Measurements from ENCODE around the gene TNFRSF19. TPM values are rescaled to one million over a fixed set of nuclear protein-coding genes. Genes with fewer than 3 reads are reported as not detected.

Gene TNFRSF19
- total and polyA plus RNA-seq, 4 donors: 0.27 to 2.8 (median 0.91) TPM

DNA sequence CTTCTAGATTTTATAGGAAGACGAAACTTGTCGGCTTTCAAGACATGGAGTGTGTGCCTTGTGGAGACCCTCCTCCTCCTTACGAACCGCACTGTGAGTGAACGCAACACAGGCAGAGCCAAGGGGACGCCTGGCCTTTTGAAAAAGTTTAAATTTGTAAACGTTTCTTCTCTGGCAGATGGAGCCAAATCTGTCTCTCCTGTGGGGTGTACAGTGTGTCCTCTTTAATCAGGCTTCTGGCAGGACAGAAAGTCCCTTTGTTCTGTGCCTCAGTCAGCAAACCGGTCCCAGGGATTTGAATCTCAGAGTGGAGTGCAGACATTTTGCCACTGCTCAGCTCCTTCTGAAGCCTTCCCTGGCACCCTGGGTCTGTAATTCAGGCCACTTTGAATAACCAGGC is 56.5 kb downstream of the TNFRSF19 start (continued):
- no peak for TF ChIP-seq YY1 (IDR thresholded peaks at IDR 0.05)
- TF ChIP-seq FOXA2 (IDR thresholded peaks at IDR 0.05): no peak
- TF ChIP-seq EGR1 (IDR thresholded peaks at IDR 0.05; ENCODE audit: low read depth in 2 of 2): no peak
- TF ChIP-seq, protein P1, sequence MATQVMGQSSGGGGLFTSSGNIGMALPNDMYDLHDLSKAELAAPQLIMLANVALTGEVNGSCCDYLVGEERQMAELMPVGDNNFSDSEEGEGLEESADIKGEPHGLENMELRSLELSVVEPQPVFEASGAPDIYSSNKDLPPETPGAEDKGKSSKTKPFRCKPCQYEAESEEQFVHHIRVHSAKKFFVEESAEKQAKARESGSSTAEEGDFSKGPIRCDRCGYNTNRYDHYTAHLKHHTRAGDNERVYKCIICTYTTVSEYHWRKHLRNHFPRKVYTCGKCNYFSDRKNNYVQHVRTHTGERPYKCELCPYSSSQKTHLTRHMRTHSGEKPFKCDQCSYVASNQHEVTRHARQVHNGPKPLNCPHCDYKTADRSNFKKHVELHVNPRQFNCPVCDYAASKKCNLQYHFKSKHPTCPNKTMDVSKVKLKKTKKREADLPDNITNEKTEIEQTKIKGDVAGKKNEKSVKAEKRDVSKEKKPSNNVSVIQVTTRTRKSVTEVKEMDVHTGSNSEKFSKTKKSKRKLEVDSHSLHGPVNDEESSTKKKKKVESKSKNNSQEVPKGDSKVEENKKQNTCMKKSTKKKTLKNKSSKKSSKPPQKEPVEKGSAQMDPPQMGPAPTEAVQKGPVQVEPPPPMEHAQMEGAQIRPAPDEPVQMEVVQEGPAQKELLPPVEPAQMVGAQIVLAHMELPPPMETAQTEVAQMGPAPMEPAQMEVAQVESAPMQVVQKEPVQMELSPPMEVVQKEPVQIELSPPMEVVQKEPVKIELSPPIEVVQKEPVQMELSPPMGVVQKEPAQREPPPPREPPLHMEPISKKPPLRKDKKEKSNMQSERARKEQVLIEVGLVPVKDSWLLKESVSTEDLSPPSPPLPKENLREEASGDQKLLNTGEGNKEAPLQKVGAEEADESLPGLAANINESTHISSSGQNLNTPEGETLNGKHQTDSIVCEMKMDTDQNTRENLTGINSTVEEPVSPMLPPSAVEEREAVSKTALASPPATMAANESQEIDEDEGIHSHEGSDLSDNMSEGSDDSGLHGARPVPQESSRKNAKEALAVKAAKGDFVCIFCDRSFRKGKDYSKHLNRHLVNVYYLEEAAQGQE (IDR thresholded peaks at IDR 0.05): no peak
- no peak for TF ChIP-seq RAD21 (IDR thresholded peaks at IDR 0.05)
- no peak for TF ChIP-seq HNF4G (IDR thresholded peaks at IDR 0.05)
- no peak for TF ChIP-seq GABPA (IDR thresholded peaks at IDR 0.05 in 1 of 2, conservative IDR thresholded peaks at IDR 0.05 in 1 of 2)

DNA sequence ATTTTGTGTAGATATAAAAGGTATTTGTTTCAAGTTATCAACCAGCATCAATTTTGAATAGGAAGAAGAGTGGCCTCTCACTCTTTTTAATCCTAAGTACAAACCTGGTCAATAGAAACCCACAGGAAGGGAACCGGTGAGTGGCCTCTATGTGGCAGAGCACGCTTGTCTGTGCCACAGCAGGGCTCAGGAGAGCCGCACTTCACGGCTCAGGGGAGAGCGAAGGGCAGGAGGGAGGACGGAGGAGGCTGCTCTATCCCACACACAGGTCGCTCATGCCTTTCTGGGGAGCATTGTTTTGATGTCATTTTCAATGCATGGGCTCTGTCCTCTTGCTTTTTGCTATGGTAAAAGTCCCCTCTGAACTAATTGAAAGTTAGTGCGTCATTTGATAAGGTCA is 57.2 kb downstream of the TNFRSF19 start:
- Histone ChIP-seq H3K27me3 (ENCODE audit: control insufficient read depth in 4 of 4, insufficient read depth in 4 of 4, low read length in 3 of 4) (no peaks in the 10 kb centered on the region), H3K4me1 (ENCODE audit: control insufficient read depth in 4 of 4, insufficient read depth in 4 of 4, low read length in 3 of 4) (peaks cover 1 to 14% (median 6%) of the 10 kb centered on the region in 4 donors), H3K36me3 (ENCODE audit: control insufficient read depth in 4 of 4, insufficient read depth in 3 of 4, low read depth in 1 of 4, low read length in 3 of 4) (no peaks in the 10 kb centered on the region), H3K9ac (ENCODE audit: low read depth in 1 of 2, low read length in 2 of 2) (no peak overlapping the region), H3K9me3 (ENCODE audit: control insufficient read depth in 4 of 4, low read length in 3 of 4) (peaks cover 0 to 2% (median 0%) of the 10 kb centered on the region in 4 donors), H3K27ac (ENCODE audit: low read depth in 1 of 2, low read length in 2 of 2) (no peak overlapping the region), H3K4me3 (ENCODE audit: low read depth in 1 of 3, low read length in 3 of 3) (no peak overlapping the region)
- DNase-seq (ENCODE audit: low spot score): no peak
- TF ChIP-seq FOXA2 (IDR thresholded peaks at IDR 0.05) (no peak), RAD21 (IDR thresholded peaks at IDR 0.05) (no peak), NR2F2 (IDR thresholded peaks at IDR 0.05) (no peak), RXRA (IDR thresholded peaks at IDR 0.05) (no peak), HNF4A (conservative IDR thresholded peaks at IDR 0.05) (no peak)
- TF ChIP-seq, protein P2, sequence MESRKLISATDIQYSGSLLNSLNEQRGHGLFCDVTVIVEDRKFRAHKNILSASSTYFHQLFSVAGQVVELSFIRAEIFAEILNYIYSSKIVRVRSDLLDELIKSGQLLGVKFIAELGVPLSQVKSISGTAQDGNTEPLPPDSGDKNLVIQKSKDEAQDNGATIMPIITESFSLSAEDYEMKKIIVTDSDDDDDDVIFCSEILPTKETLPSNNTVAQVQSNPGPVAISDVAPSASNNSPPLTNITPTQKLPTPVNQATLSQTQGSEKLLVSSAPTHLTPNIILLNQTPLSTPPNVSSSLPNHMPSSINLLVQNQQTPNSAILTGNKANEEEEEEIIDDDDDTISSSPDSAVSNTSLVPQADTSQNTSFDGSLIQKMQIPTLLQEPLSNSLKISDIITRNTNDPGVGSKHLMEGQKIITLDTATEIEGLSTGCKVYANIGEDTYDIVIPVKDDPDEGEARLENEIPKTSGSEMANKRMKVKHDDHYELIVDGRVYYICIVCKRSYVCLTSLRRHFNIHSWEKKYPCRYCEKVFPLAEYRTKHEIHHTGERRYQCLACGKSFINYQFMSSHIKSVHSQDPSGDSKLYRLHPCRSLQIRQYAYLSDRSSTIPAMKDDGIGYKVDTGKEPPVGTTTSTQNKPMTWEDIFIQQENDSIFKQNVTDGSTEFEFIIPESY (IDR thresholded peaks at IDR 0.05): no peak
- TF ChIP-seq, protein P3, sequence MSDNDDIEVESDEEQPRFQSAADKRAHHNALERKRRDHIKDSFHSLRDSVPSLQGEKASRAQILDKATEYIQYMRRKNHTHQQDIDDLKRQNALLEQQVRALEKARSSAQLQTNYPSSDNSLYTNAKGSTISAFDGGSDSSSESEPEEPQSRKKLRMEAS (IDR thresholded peaks at IDR 0.05): no peak
- TF ChIP-seq, protein P4, sequence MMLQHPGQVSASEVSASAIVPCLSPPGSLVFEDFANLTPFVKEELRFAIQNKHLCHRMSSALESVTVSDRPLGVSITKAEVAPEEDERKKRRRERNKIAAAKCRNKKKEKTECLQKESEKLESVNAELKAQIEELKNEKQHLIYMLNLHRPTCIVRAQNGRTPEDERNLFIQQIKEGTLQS (IDR thresholded peaks at IDR 0.05): no peak
- 91% methylated on average over 8 of the region's 8 CpGs for WGBS

DNA sequence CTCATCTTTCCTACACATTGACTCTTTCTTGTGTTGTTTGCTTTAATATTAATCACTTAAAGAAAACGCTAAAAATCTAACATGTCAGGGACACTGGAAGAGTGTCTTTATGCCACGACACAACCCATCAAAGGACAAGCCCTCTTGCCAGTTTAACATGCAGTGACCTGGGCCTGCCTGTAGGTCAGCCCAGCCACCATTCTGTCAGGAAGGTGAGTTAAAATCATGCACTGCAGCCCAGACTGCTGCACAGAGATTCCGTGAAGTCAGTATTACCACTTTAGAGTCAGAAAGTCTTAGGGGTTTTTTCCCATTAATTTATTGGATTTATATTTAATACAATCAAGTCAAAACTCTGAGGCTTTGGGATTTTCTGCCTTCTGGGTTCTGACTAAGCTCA is 58.0 kb downstream of the TNFRSF19 start:
- H3K9me3 ChIP-seq (ENCODE audit: control insufficient read depth in 4 of 4, low read length in 3 of 4): peaks cover 0 to 2% (median 0%) of the 10 kb centered on the region in 4 donors
- no peak overlapping the region for H3K27ac ChIP-seq (ENCODE audit: low read depth in 1 of 2, low read length in 2 of 2)
- no peak overlapping the region for H3K4me3 ChIP-seq (ENCODE audit: low read depth in 1 of 3, low read length in 3 of 3)
- no peaks in the 10 kb centered on the region for H3K27me3 ChIP-seq (ENCODE audit: control insufficient read depth in 4 of 4, insufficient read depth in 4 of 4, low read length in 3 of 4)
- WGBS: 77% methylated on average over 3 of the region's 3 CpGs
- no peak for DNase-seq (ENCODE audit: low spot score)
- H3K9ac ChIP-seq (ENCODE audit: low read depth in 1 of 2, low read length in 2 of 2): no peak overlapping the region
- H3K36me3 ChIP-seq (ENCODE audit: control insufficient read depth in 4 of 4, insufficient read depth in 3 of 4, low read depth in 1 of 4, low read length in 3 of 4): no peaks in the 10 kb centered on the region
- H3K4me1 ChIP-seq (ENCODE audit: control insufficient read depth in 4 of 4, insufficient read depth in 4 of 4, low read length in 3 of 4): peaks cover 1 to 14% (median 6%) of the 10 kb centered on the region in 4 donors
- TF ChIP-seq TAF1 (conservative IDR thresholded peaks at IDR 0.05) (no peak), NR2F2 (IDR thresholded peaks at IDR 0.05) (no peak), JUND (IDR thresholded peaks at IDR 0.05) (no peak), RXRA (IDR thresholded peaks at IDR 0.05) (no peak), EGR1 (IDR thresholded peaks at IDR 0.05; ENCODE audit: low read depth in 2 of 2) (no peak)
- TF ChIP-seq, protein P1 (IDR thresholded peaks at IDR 0.05): no peak
- TF ChIP-seq, protein P3 (IDR thresholded peaks at IDR 0.05): no peak
- TF ChIP-seq, protein P4 (IDR thresholded peaks at IDR 0.05): no peak
- TF ChIP-seq, protein P5, sequence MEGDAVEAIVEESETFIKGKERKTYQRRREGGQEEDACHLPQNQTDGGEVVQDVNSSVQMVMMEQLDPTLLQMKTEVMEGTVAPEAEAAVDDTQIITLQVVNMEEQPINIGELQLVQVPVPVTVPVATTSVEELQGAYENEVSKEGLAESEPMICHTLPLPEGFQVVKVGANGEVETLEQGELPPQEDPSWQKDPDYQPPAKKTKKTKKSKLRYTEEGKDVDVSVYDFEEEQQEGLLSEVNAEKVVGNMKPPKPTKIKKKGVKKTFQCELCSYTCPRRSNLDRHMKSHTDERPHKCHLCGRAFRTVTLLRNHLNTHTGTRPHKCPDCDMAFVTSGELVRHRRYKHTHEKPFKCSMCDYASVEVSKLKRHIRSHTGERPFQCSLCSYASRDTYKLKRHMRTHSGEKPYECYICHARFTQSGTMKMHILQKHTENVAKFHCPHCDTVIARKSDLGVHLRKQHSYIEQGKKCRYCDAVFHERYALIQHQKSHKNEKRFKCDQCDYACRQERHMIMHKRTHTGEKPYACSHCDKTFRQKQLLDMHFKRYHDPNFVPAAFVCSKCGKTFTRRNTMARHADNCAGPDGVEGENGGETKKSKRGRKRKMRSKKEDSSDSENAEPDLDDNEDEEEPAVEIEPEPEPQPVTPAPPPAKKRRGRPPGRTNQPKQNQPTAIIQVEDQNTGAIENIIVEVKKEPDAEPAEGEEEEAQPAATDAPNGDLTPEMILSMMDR (IDR thresholded peaks at IDR 0.05; ENCODE audit: low read depth, low read length, missing input control): no peak

Measured in liver (tissue), 9 donors.